Stimulated activated CD8-positive, alpha-beta memory T cell treated with anti-CD3 and anti-CD28 coated beads, Interleukin-15, amount 100 ng/mL, for 24 hours (primary cell): ENCODE results near the gene PLGLB1.
"Not testable (repeated sequence)": the region's sequence is repeated elsewhere in the genome, so short reads cannot be mapped to it uniquely, and the experiment has no call there.

ENCODE experiments used
- DNase-seq: peaks from one replicate; pipeline ENCODE4 v3.0.0-alpha.2; 2020; ENCODE audit warnings: low read depth

PLGLB1 gene

GRCh38 chr2:87021744-87022143, at the start of gene PLGLB1:
Gene PLGLB1, minus strand, starts transcription at chr2:87021844. Its CDS starts 61 bp downstream, at chr2:87021783.
- DNase-seq = not testable (repeated sequence)

GRCh38 chr2:87064305-87064704, 42.7 kb upstream of the PLGLB1 start:
- not testable (repeated sequence) for DNase-seq

- not testable (repeated sequence) for DNase-seq
Measured at GRCh38 chr2:87063431-87063830, 41.8 kb upstream of the PLGLB1 start.

- not testable (repeated sequence) for DNase-seq
Measured at GRCh38 chr2:87061519-87061918, 39.9 kb upstream of the PLGLB1 start.

GRCh38 chr2:87057606-87058005, 36.0 kb upstream of the PLGLB1 start:
- DNase-seq = not testable (repeated sequence)

GRCh38 chr2:87056843-87057242, 35.2 kb upstream of the PLGLB1 start:
- not testable (repeated sequence) for DNase-seq

- not testable (repeated sequence) for DNase-seq
Measured at GRCh38 chr2:87056435-87056834, 34.8 kb upstream of the PLGLB1 start.

GRCh38 chr2:87054375-87054774, 32.7 kb upstream of the PLGLB1 start:
- not testable (repeated sequence) for DNase-seq

GRCh38 chr2:87041321-87041978, 19.8 kb upstream of the PLGLB1 start:
- not testable (repeated sequence) for DNase-seq

GRCh38 chr2:87028607-87029006, 7.0 kb upstream of the PLGLB1 start:
- DNase-seq = not testable (repeated sequence)

- DNase-seq = not testable (repeated sequence)
Measured at GRCh38 chr2:87026816-87027215, 5.2 kb upstream of the PLGLB1 start.

- not testable (repeated sequence) for DNase-seq
Measured at GRCh38 chr2:87025927-87026326, 4.3 kb upstream of the PLGLB1 start.

GRCh38 chr2:87023988-87024615, 2.5 kb upstream of the PLGLB1 start:
- not testable (repeated sequence) for DNase-seq

- not testable (repeated sequence) for DNase-seq
Measured at GRCh38 chr2:87021043-87021442, 601 bp downstream of the PLGLB1 start.

GRCh38 chr2:87019053-87019452, 2.6 kb downstream of the PLGLB1 start:
- DNase-seq = not testable (repeated sequence)

- DNase-seq = not testable (repeated sequence)
Measured at GRCh38 chr2:87014489-87015169, 7.0 kb downstream of the PLGLB1 start.

GRCh38 chr2:87004398-87004797, 17.2 kb downstream of the PLGLB1 start:
- DNase-seq = not testable (repeated sequence)
